K562 (cell line): ENCODE results near the gene C15orf62. TPM values are rescaled to one million over a fixed set of nuclear protein-coding genes. Genes with fewer than 3 reads are reported as not detected.

ENCODE experiments used
- NFIX ChIP-seq: fragments of 250-450 bp; sonication (Bioruptor Pico); IDR thresholded peaks from 2 replicates; pipeline ENCODE4 v1.4.0; 2020; ENCODE audit warnings: low read depth, mild to moderate bottlenecking, moderate library complexity
- SPI1 ChIP-seq: IDR thresholded peaks from 2 replicates; pipeline ENCODE4 v1.6.1; 2011; ENCODE audit warnings: low read depth, low read length, control low read depth, borderline replicate concordance
- ZNF282 ChIP-seq: sonication (generic); formaldehyde crosslinking; IDR thresholded peaks from 2 replicates; pipeline ENCODE4 v1.8.1; 2023; ENCODE audit warnings: missing genetic modification reagents
- ZNF75A ChIP-seq: fragments of 450-650 bp; formaldehyde crosslinking; IDR thresholded peaks from 2 replicates; pipeline ENCODE4 v1.4.0; 2020; ENCODE audit warnings: mild to moderate bottlenecking
- polyA plus RNA-seq, 8 experiments: library from polyadenylated mRNA; depleted of rRNA in 4 of 8; stranded (reverse) in 5 of 8; unstranded in 3 of 8; fragments of >200 nt; fragmentation: Nextera tagmentation in 2 of 8; fragmentation: Illumina TruSeq in 1 of 8; extraction: Ambion mirVana in 2 of 8; extraction: Trizol in 1 of 8; gene quantifications; 2 replicates each; pipeline versions ENCODE4 v1.2.1 to v1.2.3, GENCODE V29; 2011 to 2014; ENCODE audit warnings: inconsistent platforms in 1 of 8, missing spikeins in 1 of 8
- total RNA-seq, 7 experiments: library from RNA; depleted of rRNA in 6 of 7; stranded (reverse); fragments of >200 nt in 6 of 7; fragmentation: Illumina TruSeq in 2 of 7; extraction: Trizol in 2 of 7; gene quantifications; 2 replicates each; pipeline versions ENCODE4 v1.2.1 to v1.2.3, GENCODE V29; 2011 to 2021; ENCODE audit warnings: low replicate concordance in 1 of 7
- TF ChIP-seq, protein P1 (sequence below): fragments of 250-450 bp; sonication (Bioruptor Pico); IDR thresholded peaks from 2 replicates; pipeline ENCODE4 v1.5.0; 2020; ENCODE audit warnings: mild to moderate bottlenecking
- TF ChIP-seq, protein P2 (sequence below): sonication (generic); formaldehyde crosslinking; IDR thresholded peaks from 2 replicates; pipeline ENCODE4 v1.8.0; 2022; ENCODE audit warnings: mild to moderate bottlenecking, missing genetic modification reagents
- TF ChIP-seq, protein P3 (sequence below): fragments of 200-600 bp; sonication (generic); IDR thresholded peaks from one replicate; pipeline ENCODE4 v1.6.1; 2012; ENCODE audit warnings: mild to moderate bottlenecking, low read depth, low read length, inconsistent platforms

C15orf62 gene
- total and polyA plus RNA-seq, 9 of the 15 experiments (the other 6 are each of a cell fraction or from before 2014, with no cell fraction given): 0.01 to 0.76 (median 0.30) TPM; not detected in 1

DNA sequence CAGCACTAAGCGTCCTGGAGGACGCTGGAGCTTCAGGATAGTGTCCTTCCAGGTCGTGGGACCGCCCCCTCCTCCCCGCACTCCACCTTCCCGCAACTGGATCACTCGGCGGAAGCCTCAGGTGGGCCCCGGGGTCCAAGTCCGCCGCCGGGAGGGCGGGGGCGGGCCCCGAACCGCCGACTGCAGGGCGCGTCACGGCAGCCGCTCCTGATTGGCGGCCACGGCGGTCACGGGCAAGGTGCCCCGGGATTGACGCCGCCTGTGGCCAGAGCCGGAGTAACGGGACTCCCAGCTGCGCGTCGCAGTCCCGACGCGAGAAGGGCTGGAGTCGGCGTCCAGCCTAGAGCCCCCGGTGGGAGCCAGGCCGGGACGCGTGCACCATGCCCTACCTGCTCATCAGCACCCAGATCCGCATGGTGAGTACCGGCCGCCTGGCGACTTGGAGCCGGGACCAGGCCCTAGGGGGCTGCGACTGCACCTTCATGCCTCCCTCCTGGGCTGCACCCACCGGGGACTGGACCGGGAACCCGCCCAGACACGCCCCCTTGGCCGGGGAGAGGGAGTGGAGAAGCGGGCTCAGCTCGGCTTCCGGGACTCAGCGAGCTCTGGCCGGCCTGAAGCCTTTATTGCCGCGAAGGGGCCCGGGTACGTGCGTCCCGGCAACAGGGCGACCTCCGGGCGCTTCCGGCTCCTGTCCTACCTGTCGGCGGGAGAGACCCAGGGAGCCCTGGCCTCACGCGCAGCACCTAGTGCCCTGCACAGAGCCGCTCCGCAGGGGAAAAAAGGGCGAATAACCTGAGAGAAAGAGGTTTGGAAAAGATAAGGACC lies 5.8 kb upstream of the C15orf62 start, which contains the start of gene GCHFR (continued):
- TF ChIP-seq, protein P1, sequence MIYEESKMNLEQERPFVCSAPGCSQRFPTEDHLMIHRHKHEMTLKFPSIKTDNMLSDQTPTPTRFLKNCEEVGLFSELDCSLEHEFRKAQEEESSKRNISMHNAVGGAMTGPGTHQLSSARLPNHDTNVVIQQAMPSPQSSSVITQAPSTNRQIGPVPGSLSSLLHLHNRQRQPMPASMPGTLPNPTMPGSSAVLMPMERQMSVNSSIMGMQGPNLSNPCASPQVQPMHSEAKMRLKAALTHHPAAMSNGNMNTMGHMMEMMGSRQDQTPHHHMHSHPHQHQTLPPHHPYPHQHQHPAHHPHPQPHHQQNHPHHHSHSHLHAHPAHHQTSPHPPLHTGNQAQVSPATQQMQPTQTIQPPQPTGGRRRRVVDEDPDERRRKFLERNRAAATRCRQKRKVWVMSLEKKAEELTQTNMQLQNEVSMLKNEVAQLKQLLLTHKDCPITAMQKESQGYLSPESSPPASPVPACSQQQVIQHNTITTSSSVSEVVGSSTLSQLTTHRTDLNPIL (CRISPR knock-in tag): no peak
- TF ChIP-seq, protein P2, sequence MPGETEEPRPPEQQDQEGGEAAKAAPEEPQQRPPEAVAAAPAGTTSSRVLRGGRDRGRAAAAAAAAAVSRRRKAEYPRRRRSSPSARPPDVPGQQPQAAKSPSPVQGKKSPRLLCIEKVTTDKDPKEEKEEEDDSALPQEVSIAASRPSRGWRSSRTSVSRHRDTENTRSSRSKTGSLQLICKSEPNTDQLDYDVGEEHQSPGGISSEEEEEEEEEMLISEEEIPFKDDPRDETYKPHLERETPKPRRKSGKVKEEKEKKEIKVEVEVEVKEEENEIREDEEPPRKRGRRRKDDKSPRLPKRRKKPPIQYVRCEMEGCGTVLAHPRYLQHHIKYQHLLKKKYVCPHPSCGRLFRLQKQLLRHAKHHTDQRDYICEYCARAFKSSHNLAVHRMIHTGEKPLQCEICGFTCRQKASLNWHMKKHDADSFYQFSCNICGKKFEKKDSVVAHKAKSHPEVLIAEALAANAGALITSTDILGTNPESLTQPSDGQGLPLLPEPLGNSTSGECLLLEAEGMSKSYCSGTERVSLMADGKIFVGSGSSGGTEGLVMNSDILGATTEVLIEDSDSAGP (CRISPR knock-in tag): no peak
- no peak for TF ChIP-seq NFIX (CRISPR knock-in tag)
- no peak for TF ChIP-seq SPI1
- TF ChIP-seq, protein P3, sequence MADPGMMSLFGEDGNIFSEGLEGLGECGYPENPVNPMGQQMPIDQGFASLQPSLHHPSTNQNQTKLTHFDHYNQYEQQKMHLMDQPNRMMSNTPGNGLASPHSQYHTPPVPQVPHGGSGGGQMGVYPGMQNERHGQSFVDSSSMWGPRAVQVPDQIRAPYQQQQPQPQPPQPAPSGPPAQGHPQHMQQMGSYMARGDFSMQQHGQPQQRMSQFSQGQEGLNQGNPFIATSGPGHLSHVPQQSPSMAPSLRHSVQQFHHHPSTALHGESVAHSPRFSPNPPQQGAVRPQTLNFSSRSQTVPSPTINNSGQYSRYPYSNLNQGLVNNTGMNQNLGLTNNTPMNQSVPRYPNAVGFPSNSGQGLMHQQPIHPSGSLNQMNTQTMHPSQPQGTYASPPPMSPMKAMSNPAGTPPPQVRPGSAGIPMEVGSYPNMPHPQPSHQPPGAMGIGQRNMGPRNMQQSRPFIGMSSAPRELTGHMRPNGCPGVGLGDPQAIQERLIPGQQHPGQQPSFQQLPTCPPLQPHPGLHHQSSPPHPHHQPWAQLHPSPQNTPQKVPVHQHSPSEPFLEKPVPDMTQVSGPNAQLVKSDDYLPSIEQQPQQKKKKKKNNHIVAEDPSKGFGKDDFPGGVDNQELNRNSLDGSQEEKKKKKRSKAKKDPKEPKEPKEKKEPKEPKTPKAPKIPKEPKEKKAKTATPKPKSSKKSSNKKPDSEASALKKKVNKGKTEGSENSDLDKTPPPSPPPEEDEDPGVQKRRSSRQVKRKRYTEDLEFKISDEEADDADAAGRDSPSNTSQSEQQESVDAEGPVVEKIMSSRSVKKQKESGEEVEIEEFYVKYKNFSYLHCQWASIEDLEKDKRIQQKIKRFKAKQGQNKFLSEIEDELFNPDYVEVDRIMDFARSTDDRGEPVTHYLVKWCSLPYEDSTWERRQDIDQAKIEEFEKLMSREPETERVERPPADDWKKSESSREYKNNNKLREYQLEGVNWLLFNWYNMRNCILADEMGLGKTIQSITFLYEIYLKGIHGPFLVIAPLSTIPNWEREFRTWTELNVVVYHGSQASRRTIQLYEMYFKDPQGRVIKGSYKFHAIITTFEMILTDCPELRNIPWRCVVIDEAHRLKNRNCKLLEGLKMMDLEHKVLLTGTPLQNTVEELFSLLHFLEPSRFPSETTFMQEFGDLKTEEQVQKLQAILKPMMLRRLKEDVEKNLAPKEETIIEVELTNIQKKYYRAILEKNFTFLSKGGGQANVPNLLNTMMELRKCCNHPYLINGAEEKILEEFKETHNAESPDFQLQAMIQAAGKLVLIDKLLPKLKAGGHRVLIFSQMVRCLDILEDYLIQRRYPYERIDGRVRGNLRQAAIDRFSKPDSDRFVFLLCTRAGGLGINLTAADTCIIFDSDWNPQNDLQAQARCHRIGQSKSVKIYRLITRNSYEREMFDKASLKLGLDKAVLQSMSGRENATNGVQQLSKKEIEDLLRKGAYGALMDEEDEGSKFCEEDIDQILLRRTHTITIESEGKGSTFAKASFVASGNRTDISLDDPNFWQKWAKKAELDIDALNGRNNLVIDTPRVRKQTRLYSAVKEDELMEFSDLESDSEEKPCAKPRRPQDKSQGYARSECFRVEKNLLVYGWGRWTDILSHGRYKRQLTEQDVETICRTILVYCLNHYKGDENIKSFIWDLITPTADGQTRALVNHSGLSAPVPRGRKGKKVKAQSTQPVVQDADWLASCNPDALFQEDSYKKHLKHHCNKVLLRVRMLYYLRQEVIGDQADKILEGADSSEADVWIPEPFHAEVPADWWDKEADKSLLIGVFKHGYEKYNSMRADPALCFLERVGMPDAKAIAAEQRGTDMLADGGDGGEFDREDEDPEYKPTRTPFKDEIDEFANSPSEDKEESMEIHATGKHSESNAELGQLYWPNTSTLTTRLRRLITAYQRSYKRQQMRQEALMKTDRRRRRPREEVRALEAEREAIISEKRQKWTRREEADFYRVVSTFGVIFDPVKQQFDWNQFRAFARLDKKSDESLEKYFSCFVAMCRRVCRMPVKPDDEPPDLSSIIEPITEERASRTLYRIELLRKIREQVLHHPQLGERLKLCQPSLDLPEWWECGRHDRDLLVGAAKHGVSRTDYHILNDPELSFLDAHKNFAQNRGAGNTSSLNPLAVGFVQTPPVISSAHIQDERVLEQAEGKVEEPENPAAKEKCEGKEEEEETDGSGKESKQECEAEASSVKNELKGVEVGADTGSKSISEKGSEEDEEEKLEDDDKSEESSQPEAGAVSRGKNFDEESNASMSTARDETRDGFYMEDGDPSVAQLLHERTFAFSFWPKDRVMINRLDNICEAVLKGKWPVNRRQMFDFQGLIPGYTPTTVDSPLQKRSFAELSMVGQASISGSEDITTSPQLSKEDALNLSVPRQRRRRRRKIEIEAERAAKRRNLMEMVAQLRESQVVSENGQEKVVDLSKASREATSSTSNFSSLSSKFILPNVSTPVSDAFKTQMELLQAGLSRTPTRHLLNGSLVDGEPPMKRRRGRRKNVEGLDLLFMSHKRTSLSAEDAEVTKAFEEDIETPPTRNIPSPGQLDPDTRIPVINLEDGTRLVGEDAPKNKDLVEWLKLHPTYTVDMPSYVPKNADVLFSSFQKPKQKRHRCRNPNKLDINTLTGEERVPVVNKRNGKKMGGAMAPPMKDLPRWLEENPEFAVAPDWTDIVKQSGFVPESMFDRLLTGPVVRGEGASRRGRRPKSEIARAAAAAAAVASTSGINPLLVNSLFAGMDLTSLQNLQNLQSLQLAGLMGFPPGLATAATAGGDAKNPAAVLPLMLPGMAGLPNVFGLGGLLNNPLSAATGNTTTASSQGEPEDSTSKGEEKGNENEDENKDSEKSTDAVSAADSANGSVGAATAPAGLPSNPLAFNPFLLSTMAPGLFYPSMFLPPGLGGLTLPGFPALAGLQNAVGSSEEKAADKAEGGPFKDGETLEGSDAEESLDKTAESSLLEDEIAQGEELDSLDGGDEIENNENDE: no peak
- TF ChIP-seq ZNF75A (CRISPR knock-in tag): no peak
- peak; percentile 83 for TF ChIP-seq ZNF282 (CRISPR knock-in tag)
